ENCODE data around the gene VAMP2. TPM values are rescaled to one million over a fixed set of nuclear protein-coding genes. Genes with fewer than 3 reads are reported as not detected.

The VAMP2 gene
- total and polyA plus RNA-seq, 9 of the 15 experiments (the other 6 are each of a cell fraction or from before 2014, with no cell fraction given) = 2.3 to 31.8 (median 6.0) TPM

DNA sequence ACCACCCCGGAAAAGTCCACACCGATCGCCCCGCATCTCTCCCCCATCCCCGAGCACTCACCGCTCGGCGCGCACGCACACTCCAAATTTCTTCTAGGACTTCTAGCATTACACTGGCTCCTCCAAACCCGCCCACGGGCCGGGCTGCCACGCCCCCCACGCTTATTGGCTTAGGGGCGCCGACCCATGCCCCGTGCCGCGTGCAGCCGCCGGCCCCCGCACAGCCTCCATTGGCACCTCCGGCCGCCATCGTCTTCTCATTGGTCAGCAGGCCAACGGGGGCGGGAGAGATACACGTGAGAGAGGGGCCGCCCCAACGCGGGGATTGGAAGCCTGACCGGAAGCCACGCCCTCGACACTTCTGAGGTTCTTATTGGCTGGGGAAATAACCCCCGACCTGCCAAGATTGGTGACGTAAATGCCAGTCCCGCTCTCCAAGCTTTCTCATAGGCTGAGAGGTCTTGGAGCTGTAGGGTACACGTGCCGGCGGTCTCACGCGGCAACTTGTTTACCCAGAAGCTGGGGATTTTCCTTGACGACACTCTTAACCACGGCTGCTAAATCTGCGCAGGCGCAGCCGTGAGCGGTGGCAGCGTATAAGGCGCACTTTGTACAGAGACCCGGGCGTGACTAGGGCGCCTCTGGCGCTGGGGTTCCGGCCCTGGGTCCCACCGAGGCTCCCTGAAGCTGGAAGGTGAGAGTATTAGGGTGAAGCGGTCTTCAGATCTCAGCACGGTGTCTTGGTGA lies 6.3 kb downstream of the VAMP2 start (continued):
- TF ChIP-seq ZKSCAN1 (IDR thresholded peaks at IDR 0.05; ENCODE audit: low read depth, low read length) = 0 out of 2 replicates have a peak, but pooled peaks have one; percentile 28
- no peak for TF ChIP-seq TEAD4 (IDR thresholded peaks at IDR 0.05; ENCODE audit: low read length)
- TF ChIP-seq TEAD4 (CRISPR knock-in tag; IDR thresholded peaks at IDR 0.05; ENCODE audit: borderline replicate concordance) = no peak
- no peak for TF ChIP-seq ZBED1 (IDR thresholded peaks at IDR 0.05)
- TF ChIP-seq SRSF3 (IDR thresholded peaks at IDR 0.05; ENCODE audit: insufficient read depth, low read length) = no peak
- TF ChIP-seq, protein P1, sequence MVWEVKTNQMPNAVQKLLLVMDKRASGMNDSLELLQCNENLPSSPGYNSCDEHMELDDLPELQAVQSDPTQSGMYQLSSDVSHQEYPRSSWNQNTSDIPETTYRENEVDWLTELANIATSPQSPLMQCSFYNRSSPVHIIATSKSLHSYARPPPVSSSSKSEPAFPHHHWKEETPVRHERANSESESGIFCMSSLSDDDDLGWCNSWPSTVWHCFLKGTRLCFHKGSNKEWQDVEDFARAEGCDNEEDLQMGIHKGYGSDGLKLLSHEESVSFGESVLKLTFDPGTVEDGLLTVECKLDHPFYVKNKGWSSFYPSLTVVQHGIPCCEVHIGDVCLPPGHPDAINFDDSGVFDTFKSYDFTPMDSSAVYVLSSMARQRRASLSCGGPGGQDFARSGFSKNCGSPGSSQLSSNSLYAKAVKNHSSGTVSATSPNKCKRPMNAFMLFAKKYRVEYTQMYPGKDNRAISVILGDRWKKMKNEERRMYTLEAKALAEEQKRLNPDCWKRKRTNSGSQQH (CRISPR knock-in tag; IDR thresholded peaks at IDR 0.05) = 0 out of 2 replicates have a peak, but pooled peaks have one; percentile 19
- TF ChIP-seq TAF1 (IDR thresholded peaks at IDR 0.05; ENCODE audit: control insufficient read depth, extremely low read depth, insufficient read depth, low read length, severe bottlenecking) = peak; percentile 66
- TF ChIP-seq CEBPG (CRISPR knock-in tag; IDR thresholded peaks at IDR 0.05) = no peak
- TF ChIP-seq CEBPG (tag; conservative IDR thresholded peaks at IDR 0.05 in 1 of 2, IDR thresholded peaks at IDR 0.05 in 1 of 2) = no peak
- TF ChIP-seq, protein P2, sequence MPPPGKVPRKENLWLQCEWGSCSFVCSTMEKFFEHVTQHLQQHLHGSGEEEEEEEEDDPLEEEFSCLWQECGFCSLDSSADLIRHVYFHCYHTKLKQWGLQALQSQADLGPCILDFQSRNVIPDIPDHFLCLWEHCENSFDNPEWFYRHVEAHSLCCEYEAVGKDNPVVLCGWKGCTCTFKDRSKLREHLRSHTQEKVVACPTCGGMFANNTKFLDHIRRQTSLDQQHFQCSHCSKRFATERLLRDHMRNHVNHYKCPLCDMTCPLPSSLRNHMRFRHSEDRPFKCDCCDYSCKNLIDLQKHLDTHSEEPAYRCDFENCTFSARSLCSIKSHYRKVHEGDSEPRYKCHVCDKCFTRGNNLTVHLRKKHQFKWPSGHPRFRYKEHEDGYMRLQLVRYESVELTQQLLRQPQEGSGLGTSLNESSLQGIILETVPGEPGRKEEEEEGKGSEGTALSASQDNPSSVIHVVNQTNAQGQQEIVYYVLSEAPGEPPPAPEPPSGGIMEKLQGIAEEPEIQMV (tag; conservative IDR thresholded peaks at IDR 0.05; ENCODE audit: low read depth) = no peak
- TF ChIP-seq ZC3H4 (CRISPR knock-in tag; IDR thresholded peaks at IDR 0.05; ENCODE audit: borderline replicate concordance) = no peak
- TF ChIP-seq, protein P3, sequence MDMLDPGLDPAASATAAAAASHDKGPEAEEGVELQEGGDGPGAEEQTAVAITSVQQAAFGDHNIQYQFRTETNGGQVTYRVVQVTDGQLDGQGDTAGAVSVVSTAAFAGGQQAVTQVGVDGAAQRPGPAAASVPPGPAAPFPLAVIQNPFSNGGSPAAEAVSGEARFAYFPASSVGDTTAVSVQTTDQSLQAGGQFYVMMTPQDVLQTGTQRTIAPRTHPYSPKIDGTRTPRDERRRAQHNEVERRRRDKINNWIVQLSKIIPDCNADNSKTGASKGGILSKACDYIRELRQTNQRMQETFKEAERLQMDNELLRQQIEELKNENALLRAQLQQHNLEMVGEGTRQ (CRISPR knock-in tag; IDR thresholded peaks at IDR 0.05) = no peak; the same call in 1 of the 2 replicates
- TF ChIP-seq POLR2AphosphoS2 (IDR thresholded peaks at IDR 0.05; ENCODE audit: low read length) = no peak
- peak in 1 of 2 experiments; percentile 5; a peak in 1 of 4 replicates for TF ChIP-seq RAD21 (CRISPR knock-in tag; conservative IDR thresholded peaks at IDR 0.05 in 1 of 2, IDR thresholded peaks at IDR 0.05 in 1 of 2)
- TF ChIP-seq, protein P4, sequence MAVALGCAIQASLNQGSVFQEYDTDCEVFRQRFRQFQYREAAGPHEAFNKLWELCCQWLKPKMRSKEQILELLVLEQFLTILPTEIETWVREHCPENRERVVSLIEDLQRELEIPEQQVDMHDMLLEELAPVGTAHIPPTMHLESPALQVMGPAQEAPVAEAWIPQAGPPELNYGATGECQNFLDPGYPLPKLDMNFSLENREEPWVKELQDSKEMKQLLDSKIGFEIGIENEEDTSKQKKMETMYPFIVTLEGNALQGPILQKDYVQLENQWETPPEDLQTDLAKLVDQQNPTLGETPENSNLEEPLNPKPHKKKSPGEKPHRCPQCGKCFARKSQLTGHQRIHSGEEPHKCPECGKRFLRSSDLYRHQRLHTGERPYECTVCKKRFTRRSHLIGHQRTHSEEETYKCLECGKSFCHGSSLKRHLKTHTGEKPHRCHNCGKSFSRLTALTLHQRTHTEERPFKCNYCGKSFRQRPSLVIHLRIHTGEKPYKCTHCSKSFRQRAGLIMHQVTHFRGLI (CRISPR knock-in tag; IDR thresholded peaks at IDR 0.05) = no peak
- TF ChIP-seq ZNF165 (CRISPR knock-in tag; IDR thresholded peaks at IDR 0.05; ENCODE audit: borderline replicate concordance) = no peak
- no peak for TF ChIP-seq NR4A1 (CRISPR knock-in tag; IDR thresholded peaks at IDR 0.05)
- no peak for TF ChIP-seq NR4A1 (tag; IDR thresholded peaks at IDR 0.05)
- no peak for TF ChIP-seq ZNF77 (CRISPR knock-in tag; IDR thresholded peaks at IDR 0.05)
- TF ChIP-seq, protein P5, sequence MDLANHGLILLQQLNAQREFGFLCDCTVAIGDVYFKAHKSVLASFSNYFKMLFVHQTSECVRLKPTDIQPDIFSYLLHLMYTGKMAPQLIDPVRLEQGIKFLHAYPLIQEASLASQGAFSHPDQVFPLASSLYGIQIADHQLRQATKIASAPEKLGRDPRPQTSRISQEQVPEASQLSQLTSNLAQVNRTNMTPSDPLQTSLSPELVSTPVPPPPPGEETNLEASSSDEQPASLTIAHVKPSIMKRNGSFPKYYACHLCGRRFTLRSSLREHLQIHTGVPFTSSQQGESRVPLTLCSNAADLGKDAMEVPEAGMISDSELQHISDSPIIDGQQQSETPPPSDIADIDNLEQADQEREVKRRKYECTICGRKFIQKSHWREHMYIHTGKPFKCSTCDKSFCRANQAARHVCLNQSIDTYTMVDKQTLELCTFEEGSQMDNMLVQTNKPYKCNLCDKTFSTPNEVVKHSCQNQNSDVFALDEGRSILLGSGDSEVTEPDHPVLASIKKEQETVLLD (IDR thresholded peaks at IDR 0.05) = peak; percentile 25; the same call in 1 of the 2 replicates
- TF ChIP-seq SP2 (IDR thresholded peaks at IDR 0.05; ENCODE audit: extremely low read depth, low read depth, low read length, poor library complexity, severe bottlenecking) = peak; percentile 64
